ENCODE data around the gene SCAPER.

DNA sequence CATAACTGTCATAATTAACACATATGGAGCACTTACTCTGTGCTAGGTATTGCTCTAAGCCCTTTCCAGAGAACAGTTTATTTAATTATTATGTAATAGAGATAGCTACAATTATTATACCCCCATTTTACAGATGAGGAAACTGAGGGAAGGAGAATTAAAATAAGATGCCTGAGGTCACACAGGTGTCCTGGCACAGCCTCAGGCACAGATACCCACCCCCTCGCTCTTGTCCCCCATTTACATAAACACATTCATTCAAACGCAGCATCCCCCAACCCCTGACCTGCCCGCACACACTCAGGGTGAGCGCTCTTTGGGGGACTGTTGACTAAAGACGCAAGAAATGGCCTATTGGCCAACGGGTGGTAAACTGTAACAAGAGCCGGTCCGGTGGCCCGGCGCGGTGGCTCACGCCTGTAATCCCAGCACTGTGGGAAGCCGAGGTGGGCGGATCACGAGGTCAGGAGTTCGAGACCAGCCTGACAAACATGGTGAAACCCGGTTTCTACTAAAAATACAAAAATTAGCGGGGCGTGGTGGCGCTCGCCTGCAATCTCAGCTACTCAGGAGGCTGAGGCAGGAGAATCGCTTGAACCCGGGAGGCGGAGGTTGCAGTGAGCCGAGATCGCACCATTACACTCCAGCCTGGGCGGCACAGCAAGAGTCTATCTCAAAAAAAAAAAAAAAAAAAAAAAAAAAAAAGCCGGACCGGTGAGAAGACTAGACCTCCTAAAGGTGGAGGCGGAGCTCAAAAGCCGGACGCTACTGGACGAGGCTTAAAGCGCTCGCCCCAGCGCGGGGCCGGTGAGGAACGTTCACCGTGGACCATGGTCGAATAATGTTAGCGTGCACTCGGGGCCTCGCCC is 570.5 kb downstream of the SCAPER start:
- TF ChIP-seq REST (IDR thresholded peaks at IDR 0.05; ENCODE audit: insufficient read depth in 1 of 2, low read depth in 2 of 2, low read length in 2 of 2), result no peak
- no peak for TF ChIP-seq POLR2AphosphoS5 (IDR thresholded peaks at IDR 0.05; ENCODE audit: low read depth, low read length)
- TF ChIP-seq TAF1 (IDR thresholded peaks at IDR 0.05; ENCODE audit: borderline replicate concordance, insufficient read depth, low read length), result no peak
- TF ChIP-seq SIN3A (IDR thresholded peaks at IDR 0.05; ENCODE audit: borderline replicate concordance, insufficient read depth, low read length), result no peak

All from PFSK-1 (cell line).